Transverse colon (tissue), 4 donors: Measurements from ENCODE around the gene PLA2G2C. TPM values are rescaled to one million over a fixed set of nuclear protein-coding genes. Genes with fewer than 3 reads are reported as not detected.

Source experiments
- DNase-seq: peaks from one replicate; pipeline ENCODE4 v3.0.0-alpha.2; 2019
- H3K27ac ChIP-seq, 4 donors: fragments of 200-600 bp; sonication (generic); 2 replicates each; pipeline ENCODE4 v1.5.1; 2016 to 2018; ENCODE audit warnings: inconsistent platforms in 4 of 4
- H3K27me3 ChIP-seq: fragments of 200-600 bp; sonication (generic); 2 replicates; pipeline ENCODE4 v1.5.1; 2017; ENCODE audit warnings: inconsistent platforms
- H3K36me3 ChIP-seq, 4 donors: fragments of 200-600 bp; sonication (generic); 2 replicates each; pipeline ENCODE4 v1.5.1; 2017 to 2019; ENCODE audit warnings: inconsistent platforms in 4 of 4
- H3K4me1 ChIP-seq, 4 donors: fragments of 200-600 bp; sonication (generic); 2 replicates each; pipeline ENCODE4 v1.5.1; 2017 to 2020; ENCODE audit warnings: inconsistent platforms in 4 of 4
- H3K4me3 ChIP-seq, 4 donors: fragments of 200-600 bp; sonication (generic); 1 replicate in 1 of 4; 2 replicates in 3 of 4; pipeline versions ENCODE4 v1.5.1 to v1.6.1; 2017 to 2019; ENCODE audit warnings: inconsistent platforms in 4 of 4
- H3K9me3 ChIP-seq, 2 donors: fragments of 200-600 bp; sonication (generic); 2 replicates each; pipeline ENCODE4 v1.5.1; 2017 to 2019; ENCODE audit warnings: inconsistent platforms in 2 of 2
- EP300 ChIP-seq: sonication (generic); formaldehyde crosslinking; IDR thresholded peaks from one replicate; pipeline ENCODE4 v1.6.1; 2017; ENCODE audit warnings: antibody characterized with exemption, low read depth
- POLR2A ChIP-seq: fragments of 450-650 bp; IDR thresholded peaks from one replicate; pipeline ENCODE4 v1.6.1; 2016; ENCODE audit warnings: antibody characterized with exemption, mild to moderate bottlenecking, moderate library complexity
- POLR2AphosphoS5 ChIP-seq, 3 donors: sonication (generic); formaldehyde crosslinking; IDR thresholded peaks; one replicate each; pipeline ENCODE4 v1.6.1; 2016; ENCODE audit warnings: antibody characterized with exemption in 3 of 3
- WGBS, 2 donors: methylation state at CpG; one replicate each; pipeline ENCODE4 v1.1.5; 2018; ENCODE audit warnings: low coverage in 1 of 2; 5-methylcytosine and 5-hydroxymethylcytosine counted together
- in situ Hi-C, 4 donors: fragments of 200-750 bp; cut with MboI; loops; one replicate each; pipeline versions ENCODE4 v1.15.0 to v1.15.1; 2017; ENCODE audit warnings: low sequenced_read_pairs in 3 of 4, low pct_ligation_motif_present in 1 of 4, low pct_unique_long_range_greater_than_20kb in 1 of 4
- intact Hi-C: fragments of 100-400 bp; cut with DNase I; formaldehyde crosslinking; loops from one replicate; pipeline ENCODE4 v1.15.1; 2023; ENCODE audit warnings: low total_unique reads
- total RNA-seq, 4 donors: library from RNA; depleted of rRNA; stranded (reverse); fragments of >200 nt; gene quantifications; one replicate each; pipeline ENCODE4 v1.1.0, GENCODE V29; 2016
- TF ChIP-seq, protein P1 (sequence below), 5 experiments: fragments of 200-600 bp in 3 of 5; fragments of 450-650 bp in 2 of 5; sonication (generic) in 3 of 5; IDR thresholded peaks; 1 replicate in 2 of 5; 2 replicates in 3 of 5; pipeline ENCODE4 v1.5.1; 2016 to 2017; ENCODE audit warnings: antibody characterized with exemption in 5 of 5, inconsistent platforms in 3 of 5, mild to moderate bottlenecking in 2 of 5, moderate library complexity in 1 of 5

PLA2G2C gene
- total RNA-seq, 4 donors from 2014 or later, result 0.14 to 4.1 (median 0.16) TPM; not detected in 1

DNA sequence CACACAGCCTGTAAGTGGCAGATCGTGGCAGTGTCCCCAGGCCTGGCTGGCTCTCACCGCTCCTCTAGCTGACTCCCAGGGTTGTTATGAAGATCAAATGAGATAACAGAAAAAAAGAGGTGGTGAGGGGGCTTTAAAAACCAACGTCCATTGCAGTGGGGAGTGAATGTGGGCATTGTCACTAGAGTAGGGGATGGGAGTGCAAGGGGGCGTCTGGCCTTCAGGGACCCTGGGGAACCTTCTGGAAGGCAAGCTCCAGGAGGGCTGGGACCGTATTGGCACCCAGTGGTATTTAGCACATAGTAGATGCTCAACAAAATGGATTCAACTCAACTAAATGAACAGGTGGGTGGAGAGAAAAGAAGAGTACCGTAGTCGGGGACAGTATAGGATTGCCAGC, 70.4 kb downstream of the PLA2G2C start:
- H3K27ac ChIP-seq, result no peak overlapping the region
- H3K4me1 ChIP-seq, result no peaks in the 10 kb centered on the region
- WGBS, 2 donors, result 70 to 89% methylated on average over 2 to 7 of the region's 7 CpGs
- no peak overlapping the region for H3K4me3 ChIP-seq
- in situ Hi-C loops, result no loop called here
- H3K36me3 ChIP-seq, result no peaks in the 10 kb centered on the region
- TF ChIP-seq, protein P1, sequence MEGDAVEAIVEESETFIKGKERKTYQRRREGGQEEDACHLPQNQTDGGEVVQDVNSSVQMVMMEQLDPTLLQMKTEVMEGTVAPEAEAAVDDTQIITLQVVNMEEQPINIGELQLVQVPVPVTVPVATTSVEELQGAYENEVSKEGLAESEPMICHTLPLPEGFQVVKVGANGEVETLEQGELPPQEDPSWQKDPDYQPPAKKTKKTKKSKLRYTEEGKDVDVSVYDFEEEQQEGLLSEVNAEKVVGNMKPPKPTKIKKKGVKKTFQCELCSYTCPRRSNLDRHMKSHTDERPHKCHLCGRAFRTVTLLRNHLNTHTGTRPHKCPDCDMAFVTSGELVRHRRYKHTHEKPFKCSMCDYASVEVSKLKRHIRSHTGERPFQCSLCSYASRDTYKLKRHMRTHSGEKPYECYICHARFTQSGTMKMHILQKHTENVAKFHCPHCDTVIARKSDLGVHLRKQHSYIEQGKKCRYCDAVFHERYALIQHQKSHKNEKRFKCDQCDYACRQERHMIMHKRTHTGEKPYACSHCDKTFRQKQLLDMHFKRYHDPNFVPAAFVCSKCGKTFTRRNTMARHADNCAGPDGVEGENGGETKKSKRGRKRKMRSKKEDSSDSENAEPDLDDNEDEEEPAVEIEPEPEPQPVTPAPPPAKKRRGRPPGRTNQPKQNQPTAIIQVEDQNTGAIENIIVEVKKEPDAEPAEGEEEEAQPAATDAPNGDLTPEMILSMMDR (IDR thresholded peaks at IDR 0.05), result no peak
- TF ChIP-seq POLR2A, result no peak
- no peak for TF ChIP-seq EP300
- no peak for TF ChIP-seq POLR2AphosphoS5 (IDR thresholded peaks at IDR 0.05)
- H3K9me3 ChIP-seq, result no peaks in the 10 kb centered on the region
- DNase-seq, result no peak
- intact Hi-C loops, result no loop called here
- no peaks in the 10 kb centered on the region for H3K27me3 ChIP-seq

DNA sequence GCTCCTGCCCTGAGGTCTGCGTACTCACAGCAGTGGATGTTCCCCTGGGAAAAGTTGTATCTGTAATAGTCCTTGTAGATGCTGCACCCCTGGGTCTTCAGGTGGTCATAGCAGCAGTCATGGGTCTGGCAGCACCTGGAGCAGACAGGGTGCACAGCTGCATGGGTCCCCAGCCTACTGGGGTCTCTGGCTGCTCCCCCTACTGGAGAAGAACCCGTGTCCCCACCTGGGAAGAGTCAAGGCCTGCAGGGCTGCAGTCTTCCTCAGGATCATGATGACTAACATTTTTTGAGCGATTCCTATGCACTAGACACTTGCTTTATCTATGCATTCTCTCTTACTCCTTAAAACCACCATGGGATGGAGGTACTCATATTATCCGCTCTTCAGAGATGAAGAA, 70.8 kb downstream of the PLA2G2C start:
- H3K27me3 ChIP-seq, result no peaks in the 10 kb centered on the region
- no peak overlapping the region for H3K27ac ChIP-seq
- WGBS, 2 donors, result 85 to 100% methylated on average over 1 to 4 of the region's 4 CpGs
- no peak overlapping the region for H3K4me3 ChIP-seq
- in situ Hi-C loops, result no loop called here
- H3K4me1 ChIP-seq, result no peaks in the 10 kb centered on the region
- DNase-seq, result no peak
- intact Hi-C loops, result no loop called here
- TF ChIP-seq, protein P1 (IDR thresholded peaks at IDR 0.05), result no peak
- no peak for TF ChIP-seq POLR2AphosphoS5 (IDR thresholded peaks at IDR 0.05)
- TF ChIP-seq POLR2A, result no peak
- no peak for TF ChIP-seq EP300
- no peaks in the 10 kb centered on the region for H3K36me3 ChIP-seq
- no peaks in the 10 kb centered on the region for H3K9me3 ChIP-seq

DNA sequence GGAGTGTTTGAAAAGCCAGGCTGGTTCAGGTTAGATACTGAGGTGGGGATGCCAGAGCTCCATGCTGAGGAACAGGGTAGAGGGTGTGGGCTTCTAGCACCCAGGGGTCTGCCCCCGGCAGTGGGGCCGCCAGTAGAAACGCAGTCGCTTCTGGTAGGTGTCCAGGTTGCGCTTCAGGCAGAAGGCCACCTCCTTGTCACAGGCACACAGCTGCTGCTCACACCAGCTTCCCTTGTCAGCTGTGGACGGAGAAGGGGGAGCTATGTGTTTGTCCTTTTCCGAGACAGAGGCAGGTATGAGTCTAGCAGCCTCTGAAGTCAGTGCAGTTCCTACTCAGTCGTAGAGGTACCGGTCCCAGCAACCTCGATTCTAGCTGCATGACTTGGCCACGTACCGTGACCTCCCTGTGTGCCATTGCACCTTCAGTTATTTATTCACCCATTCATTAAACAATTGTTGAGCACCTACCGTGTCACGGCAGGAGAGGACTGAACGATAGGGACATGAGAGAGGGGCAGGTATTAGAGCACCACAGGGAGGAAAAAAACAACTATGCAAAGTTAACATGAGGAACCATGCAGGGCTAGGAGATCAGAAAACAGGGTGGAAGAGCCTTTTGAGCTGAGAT, 72.2 kb downstream of the PLA2G2C start:
- in situ Hi-C loops (no loop called here), intact Hi-C loops (no loop called here)
- H3K36me3 ChIP-seq, result no peaks in the 10 kb centered on the region
- H3K27ac ChIP-seq, result no peak overlapping the region
- TF ChIP-seq POLR2A (no peak), POLR2AphosphoS5 (IDR thresholded peaks at IDR 0.05) (no peak), EP300 (no peak)
- TF ChIP-seq, protein P1 (IDR thresholded peaks at IDR 0.05), result no peak
- no peaks in the 10 kb centered on the region for H3K27me3 ChIP-seq
- no peak overlapping the region for H3K4me3 ChIP-seq
- DNase-seq, result no peak
- H3K9me3 ChIP-seq, result no peaks in the 10 kb centered on the region
- 79 to 86% methylated on average over 3 to 15 of the region's 15 CpGs for WGBS, 2 donors
- no peaks in the 10 kb centered on the region for H3K4me1 ChIP-seq

Other genes with a start within 250 kb of the PLA2G2C start
- 100 to 1,000 TPM in 1 of 4 donors, 10 to 100 TPM in 3; 14.9 to 154 (median 60.9) TPM for gene PLA2G2A, start 206.9 kb downstream of the PLA2G2C start, total RNA-seq
- 1 to 10 TPM in 2 of 4 donors, under 1 TPM in 1, not detected in 1; 0.60 to 3.1 (median 2.9) TPM for gene PLA2G5, start 116.3 kb downstream of the PLA2G2C start, total RNA-seq
- under 1 TPM in 1 of 4 donors, not detected in 3; 0.16 TPM for gene PLA2G2D, start 67.0 kb downstream of the PLA2G2C start, total RNA-seq
- under 1 TPM in 1 of 4 donors, not detected in 3; 0.32 TPM for gene PLA2G2F, start 47.2 kb downstream of the PLA2G2C start, total RNA-seq
- 10 to 100 TPM in 1 of 4 donors, 1 to 10 TPM in 3; 4.3 to 15.3 (median 5.8) TPM for gene UBXN10, start 422 bp downstream of the PLA2G2C start, total RNA-seq
- gene VWA5B1, start 104.4 kb upstream of the PLA2G2C start, total RNA-seq, result not detected